ENCODE results near the gene UHRF1.
"Not testable (repeated sequence)": the region's sequence is repeated elsewhere in the genome, so short reads cannot be mapped to it uniquely, and the experiment has no call there.

Gene UHRF1

DNA sequence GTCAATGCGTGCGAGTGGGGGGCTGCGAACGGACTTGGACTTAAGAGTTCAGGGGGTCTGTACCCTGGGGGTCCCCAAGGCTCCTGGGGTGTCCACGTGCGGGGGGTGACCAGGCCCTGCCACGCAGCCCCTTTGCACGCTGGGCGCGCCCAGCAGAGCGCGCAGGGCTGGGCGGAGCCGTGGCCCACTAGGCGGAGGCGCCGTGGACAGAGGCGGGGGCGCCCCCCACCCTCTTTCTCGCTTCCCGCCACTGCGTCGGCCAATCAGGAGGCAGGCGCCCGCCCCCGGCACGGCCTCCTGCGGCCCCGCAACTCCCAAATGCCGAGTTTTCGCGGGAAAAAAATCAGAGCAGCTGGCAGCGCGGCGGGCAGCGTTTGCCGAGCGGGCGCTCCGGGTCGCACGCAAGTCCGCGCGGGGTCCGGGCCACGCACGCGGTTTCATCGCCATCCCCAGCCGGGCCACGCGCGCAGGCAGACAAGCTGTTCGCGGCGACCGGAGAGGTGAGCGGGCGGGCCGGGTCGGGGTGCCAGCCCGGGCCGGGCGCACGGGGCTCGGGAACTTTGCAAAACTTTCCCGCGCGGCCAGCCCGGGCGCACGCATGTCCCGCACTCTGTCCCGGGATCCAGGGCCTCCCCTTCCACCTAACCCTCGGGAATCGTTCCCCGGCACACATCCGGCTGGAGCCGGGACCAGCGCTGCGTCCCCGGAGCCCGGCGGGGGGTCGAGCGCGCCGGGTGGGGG, at the start of gene UHRF1:
TSS of gene UHRF1 (plus strand) at position 346 of the 741 bp plus-strand sequence. CDS start 1,385 bp downstream, outside the sequence.
- peak; percentile 44 for DNase-seq (ENCODE audit: low read depth, low spot score)

- DNase-seq (ENCODE audit: low read depth, low spot score): no peak
Observed at GRCh38 chr19:4859697-4860096, 49.6 kb upstream of the UHRF1 start.

- no peak for DNase-seq (ENCODE audit: low read depth, low spot score)
Observed at GRCh38 chr19:4861147-4861546, 48.2 kb upstream of the UHRF1 start.

GRCh38 chr19:4866595-4867424, 42.5 kb upstream of the UHRF1 start:
- peak; percentile 64 for DNase-seq (ENCODE audit: low read depth, low spot score)

- DNase-seq (ENCODE audit: low read depth, low spot score): peak; percentile 99
Observed at GRCh38 chr19:4867534-4868285, 41.6 kb upstream of the UHRF1 start, which contains the start of gene PLIN3. PLIN3 (minus strand) TSS chr19:4867667; CDS start chr19:4861394, 6,273 bp downstream.

GRCh38 chr19:4868286-4868834, 40.9 kb upstream of the UHRF1 start:
- no peak for DNase-seq (ENCODE audit: low read depth, low spot score)

DNA sequence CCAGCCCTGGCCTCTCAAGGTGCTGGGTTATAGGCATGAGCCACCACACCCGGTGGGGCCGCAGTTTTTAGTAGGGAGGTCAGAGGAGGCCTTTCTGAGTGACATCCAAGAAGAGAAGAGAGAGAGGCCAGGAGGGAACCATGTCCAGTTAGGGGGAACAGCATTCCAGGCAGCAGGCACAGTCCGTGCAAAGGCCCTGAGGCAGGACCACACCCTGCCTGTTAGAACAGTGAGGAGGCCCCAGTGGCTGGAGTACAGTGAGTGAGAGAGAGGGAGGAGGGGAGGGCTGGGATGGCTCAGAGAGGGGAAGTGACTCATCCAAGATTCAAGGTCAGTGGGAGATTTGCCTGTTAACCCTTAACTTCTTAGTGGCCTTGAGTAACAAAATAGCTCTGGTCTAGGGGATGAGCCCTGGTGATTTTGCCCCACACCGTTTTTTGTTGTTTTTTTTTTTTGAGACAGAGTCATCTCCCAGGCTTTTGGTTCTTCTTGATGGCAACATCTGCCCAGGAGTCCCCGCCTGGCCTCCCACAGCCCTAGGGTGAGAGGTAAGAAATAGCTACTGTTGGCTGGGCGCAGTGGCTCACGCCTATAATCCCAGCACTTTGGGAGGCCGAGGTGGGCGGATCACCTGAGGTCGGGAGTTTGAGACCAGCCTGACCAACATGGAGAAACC, 39.1 kb upstream of the UHRF1 start:
- peak; percentile 79 for DNase-seq (ENCODE audit: low read depth, low spot score)

DNA sequence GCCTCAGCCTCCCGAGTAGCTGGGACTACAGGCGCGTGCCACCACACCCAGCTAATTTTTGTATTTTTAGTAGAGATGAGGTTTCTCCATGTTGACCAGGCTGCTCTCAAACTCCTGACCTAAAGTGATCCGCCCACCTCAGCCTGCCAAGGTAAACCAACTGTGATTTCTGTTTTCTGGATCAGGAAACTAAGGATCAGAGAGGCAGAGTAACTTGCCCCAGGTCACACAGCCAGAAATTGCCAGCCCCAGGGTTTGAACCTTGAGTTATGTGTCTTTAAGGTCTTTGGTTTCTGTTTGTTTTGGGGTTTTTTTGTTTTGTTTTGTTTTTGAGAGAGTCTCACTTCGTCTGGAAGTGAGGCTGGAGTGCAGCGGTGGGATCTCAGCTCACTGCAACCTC, 37.6 kb upstream of the UHRF1 start:
- no peak for DNase-seq (ENCODE audit: low read depth, low spot score)

DNA sequence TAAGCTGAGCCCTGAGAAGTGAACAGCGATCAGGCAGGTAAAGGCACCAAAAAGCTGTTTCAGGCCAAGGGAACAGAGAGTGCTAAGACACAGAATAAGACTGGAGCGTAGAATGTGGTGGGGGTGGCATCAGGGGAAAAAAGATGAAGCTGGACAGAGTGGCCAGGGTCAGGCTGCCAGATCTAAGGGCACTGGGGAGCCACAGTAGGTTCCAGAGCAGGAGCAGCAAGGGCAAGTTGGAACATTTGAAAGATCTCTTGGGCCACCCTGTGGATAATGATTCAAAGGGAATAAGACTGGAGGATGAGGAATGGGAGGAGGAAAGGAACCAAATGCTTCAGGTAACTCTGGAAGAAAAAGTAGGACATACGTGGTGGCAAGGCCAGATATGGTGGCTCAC, 35.4 kb upstream of the UHRF1 start:
- no peak for DNase-seq (ENCODE audit: low read depth, low spot score)

- DNase-seq (ENCODE audit: low read depth, low spot score): peak; percentile 59
Observed at GRCh38 chr19:4877753-4878490, 31.4 kb upstream of the UHRF1 start.

DNA sequence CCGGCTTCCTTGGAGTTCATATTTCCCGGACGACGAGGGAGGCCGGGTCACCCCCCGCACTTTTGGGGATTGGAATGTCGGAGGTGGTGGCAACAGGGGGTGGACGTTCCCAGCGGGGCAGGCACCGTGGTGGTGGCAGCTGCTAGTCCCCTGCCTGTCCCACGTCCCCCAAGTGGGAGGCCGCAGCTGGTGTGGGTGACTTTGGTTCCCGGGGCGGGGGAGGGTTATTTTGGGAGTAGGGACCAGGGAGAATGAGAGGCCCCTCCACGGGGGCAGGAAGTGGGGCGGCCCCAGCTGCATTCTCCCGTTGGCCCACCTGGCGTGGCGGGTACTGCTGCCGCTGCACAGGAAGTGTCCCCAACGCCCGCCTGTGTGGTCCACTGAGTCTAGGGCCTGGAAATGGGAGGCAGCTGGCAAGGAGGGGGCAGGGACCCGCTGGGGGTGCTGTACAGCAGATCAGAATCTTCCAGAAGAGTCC, 30.8 kb upstream of the UHRF1 start:
- DNase-seq (ENCODE audit: low read depth, low spot score): no peak

DNA sequence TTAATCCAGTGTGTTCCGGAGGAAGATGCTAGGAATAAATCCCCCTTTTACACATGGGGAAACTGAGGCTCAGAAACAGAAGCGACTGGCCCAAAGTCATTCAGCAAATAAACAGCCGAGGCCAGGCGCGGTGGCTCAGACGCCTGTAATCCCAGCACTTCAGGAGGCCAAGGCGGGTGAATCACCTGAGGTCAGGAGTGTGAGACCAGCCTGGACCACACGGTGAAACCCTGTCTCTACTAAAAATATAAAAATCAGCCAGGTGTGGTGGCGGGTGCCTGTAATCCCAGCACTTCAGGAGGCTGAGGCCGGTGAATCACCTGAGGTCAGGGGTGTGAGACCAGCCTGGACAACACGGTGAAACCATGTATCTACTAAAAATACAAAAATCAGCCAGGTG, 30.3 kb upstream of the UHRF1 start:
- no peak for DNase-seq (ENCODE audit: low read depth, low spot score)

DNA sequence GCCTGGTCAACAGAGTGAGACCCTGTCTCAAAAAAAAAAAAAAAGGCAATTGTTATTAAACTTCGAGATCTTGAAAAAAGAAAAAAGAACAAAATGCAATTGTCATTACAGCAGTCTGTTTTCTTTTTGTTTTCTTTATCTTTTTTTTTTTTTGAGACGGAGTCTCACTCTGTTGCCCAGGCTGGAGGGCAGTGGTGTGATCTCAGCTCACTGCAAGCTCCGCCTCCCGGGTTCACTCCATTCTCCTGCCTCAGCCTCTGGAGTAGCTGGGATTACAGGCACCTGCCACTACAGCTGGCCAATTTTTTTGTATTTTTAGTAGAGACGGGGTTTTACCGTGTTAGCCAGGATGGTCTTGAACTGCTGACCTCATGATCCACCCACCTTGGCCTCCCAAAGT, 26.4 kb upstream of the UHRF1 start:
- DNase-seq (ENCODE audit: low read depth, low spot score): not testable (repeated sequence)

DNA sequence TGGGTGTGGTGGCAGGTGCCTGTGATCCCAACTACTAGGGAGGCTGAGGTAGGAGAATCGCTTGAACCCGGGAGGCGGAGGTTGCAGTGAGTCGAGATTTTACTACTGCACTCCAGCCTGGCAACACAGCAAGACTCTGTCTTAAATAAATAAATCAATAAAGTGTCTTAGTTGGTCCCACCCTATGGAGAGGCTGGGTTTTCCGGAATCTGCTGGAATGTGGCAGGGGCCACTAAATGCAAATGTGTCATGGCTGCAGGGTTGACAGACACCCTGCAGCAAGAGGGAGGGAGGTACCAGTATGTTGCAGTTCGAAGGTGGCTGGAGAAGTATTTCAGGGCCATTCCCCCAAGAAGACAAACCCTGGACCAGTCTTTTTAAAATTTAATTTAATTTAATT, 24.3 kb upstream of the UHRF1 start:
- DNase-seq (ENCODE audit: low read depth, low spot score): not testable (repeated sequence)

- not testable (repeated sequence) for DNase-seq (ENCODE audit: low read depth, low spot score)
Observed at GRCh38 chr19:4887803-4888202, 21.5 kb upstream of the UHRF1 start.

- peak; percentile 21 for DNase-seq (ENCODE audit: low read depth, low spot score)
Observed at GRCh38 chr19:4889034-4889815, 20.1 kb upstream of the UHRF1 start.

DNA sequence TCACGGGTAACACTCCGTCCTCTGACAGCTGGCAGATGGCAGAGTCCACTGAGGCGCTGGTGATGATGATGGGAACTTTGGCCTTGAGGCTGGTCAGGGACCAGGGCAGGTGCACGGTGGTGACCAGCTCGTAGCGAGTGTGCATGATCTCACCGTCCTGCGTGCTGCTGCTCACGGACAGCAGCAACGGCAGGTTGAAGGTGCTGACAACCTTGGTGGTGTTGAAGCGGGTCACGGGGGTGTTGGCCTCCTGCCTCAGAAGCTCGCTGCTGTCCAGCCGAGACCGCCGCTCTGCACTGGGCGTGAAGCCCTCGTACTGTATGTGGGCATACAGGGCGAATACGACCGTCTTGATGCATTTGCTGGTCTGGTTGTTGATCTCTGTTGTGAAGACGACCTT, 18.2 kb upstream of the UHRF1 start:
- no peak for DNase-seq (ENCODE audit: low read depth, low spot score)

DNA sequence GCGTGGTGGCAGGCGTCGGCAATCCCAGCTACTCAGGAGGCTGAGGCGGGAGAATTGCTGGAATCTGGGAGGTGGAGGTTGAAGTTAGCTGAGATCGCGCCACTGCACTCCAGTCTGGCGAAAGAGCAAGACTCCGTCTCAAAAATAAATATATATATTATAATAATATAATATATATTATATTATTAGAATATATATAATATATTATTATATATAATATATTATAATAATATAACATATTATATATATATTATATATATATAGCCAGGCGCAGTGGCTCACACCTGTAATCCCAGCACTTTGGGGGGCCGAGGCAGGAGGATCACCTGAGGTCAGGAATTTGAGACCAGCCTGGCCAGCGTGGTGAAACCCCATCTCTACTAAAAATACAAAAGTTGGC, 16.3 kb upstream of the UHRF1 start:
- DNase-seq (ENCODE audit: low read depth, low spot score): not testable (repeated sequence)

DNA sequence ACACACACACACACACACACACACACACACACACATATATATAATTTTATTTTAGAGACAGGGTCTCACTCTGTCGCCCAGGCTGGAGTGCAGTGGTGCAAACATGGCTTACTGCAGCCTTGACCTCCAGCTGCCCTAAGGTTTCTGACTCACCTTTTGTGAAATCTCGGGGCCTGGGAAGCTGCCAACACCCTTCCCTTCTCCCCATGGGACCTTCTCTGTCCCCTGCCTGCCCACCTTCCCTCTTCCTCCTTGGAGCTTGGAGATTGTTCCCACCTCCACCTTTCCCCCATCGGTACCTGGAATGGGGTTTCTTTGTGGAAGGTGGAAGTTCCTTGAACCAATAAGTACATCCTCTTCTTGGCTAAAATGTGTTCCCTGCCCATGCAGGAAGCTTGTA, 12.9 kb upstream of the UHRF1 start:
- peak; percentile 39 for DNase-seq (ENCODE audit: low read depth, low spot score)
